ENCODE results near the gene FOXE1.

FOXE1 gene

GRCh38 chr9:97848480-97849237 is 4.4 kb upstream of the FOXE1 start:
- DNase-seq: no peak

- no peak for DNase-seq
These were observed 3.0 kb upstream of the FOXE1 start for GRCh38 chr9:97849980-97850379.

GRCh38 chr9:97850746-97851445 is 2.1 kb upstream of the FOXE1 start:
- no peak for DNase-seq

DNA sequence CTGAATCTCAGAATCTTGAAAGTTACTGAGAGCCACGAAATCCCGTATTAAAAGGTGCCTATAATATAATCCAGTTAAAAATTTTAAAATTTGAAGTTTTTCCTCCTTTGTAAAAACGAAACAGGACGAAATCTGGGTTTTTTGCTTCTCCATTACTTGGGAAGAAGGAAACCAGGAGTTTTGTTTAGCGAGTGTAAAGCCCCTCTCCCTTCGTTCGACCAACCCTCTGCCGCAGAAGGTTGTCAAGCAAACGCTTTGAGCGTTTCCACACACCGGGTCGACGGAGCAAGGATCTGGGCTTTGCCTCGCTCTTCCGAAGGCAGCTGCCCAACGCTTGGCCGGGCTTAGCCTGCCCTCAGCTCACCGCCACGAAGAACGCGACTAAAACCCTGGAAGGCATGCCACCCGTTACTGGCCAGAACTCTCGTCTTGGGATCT is 1.6 kb upstream of the FOXE1 start:
- DNase-seq: peak; percentile 29

- peak; percentile 39 for DNase-seq
These were observed 1.0 kb upstream of the FOXE1 start for GRCh38 chr9:97852001-97852398.

GRCh38 chr9:97852399-97853055 is 499 bp upstream of the FOXE1 start:
- DNase-seq: peak; percentile 43

DNA sequence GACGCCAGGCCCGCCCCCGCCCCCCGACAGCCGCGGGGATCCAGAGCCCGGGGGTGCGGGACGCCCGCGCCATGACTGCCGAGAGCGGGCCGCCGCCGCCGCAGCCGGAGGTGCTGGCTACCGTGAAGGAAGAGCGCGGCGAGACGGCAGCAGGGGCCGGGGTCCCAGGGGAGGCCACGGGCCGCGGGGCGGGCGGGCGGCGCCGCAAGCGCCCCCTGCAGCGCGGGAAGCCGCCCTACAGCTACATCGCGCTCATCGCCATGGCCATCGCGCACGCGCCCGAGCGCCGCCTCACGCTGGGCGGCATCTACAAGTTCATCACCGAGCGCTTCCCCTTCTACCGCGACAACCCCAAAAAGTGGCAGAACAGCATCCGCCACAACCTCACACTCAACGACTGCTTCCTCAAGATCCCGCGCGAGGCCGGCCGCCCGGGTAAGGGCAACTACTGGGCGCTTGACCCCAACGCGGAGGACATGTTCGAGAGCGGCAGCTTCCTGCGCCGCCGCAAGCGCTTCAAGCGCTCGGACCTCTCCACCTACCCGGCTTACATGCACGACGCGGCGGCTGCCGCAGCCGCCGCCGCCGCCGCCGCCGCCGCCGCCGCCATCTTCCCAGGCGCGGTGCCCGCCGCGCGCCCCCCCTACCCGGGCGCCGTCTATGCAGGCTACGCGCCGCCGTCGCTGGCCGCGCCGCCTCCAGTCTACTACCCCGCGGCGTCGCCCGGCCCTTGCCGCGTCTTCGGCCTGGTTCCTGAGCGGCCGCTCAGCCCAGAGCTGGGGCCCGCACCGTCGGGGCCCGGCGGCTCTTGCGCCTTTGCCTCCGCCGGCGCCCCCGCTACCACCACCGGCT is 1.0 kb downstream of the FOXE1 start:
- DNase-seq: peak; percentile 73

DNA sequence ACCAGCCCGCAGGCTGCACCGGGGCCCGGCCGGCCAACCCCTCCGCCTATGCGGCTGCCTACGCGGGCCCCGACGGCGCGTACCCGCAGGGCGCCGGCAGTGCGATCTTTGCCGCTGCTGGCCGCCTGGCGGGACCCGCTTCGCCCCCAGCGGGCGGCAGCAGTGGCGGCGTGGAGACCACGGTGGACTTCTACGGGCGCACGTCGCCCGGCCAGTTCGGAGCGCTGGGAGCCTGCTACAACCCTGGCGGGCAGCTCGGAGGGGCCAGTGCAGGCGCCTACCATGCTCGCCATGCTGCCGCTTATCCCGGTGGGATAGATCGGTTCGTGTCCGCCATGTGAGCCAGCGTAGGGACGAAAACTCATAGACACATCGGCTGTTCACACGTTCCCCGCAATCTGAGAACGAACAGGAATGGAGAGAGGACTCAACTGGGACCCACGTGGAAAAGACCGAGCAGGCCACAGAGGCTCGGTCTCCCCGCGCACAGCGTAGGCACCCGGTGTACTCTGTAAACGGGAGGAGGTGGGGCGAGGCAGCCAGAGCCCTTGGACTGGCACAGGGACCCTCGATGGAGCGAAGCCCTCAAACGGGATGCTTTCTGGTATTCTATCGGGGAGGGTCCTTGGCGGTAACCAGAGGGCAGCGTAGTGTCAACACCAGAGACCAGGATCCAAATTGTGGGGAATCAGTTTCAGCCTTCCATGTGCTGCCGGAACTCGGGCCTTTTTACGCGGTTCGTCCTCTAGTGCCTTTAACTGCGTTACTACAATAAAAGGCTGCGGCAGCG is 1.9 kb downstream of the FOXE1 start:
- no peak for DNase-seq

GRCh38 chr9:97855486-97855875 is 2.5 kb downstream of the FOXE1 start:
- no peak for DNase-seq

- no peak for DNase-seq
These were observed 2.9 kb downstream of the FOXE1 start for GRCh38 chr9:97855899-97856298.

- DNase-seq: no peak
These were observed 4.0 kb downstream of the FOXE1 start for GRCh38 chr9:97856857-97857605.

- peak; percentile 9 for DNase-seq
These were observed 4.8 kb downstream of the FOXE1 start for GRCh38 chr9:97857606-97858392.

- no peak for DNase-seq
These were observed 5.3 kb downstream of the FOXE1 start for GRCh38 chr9:97858393-97858713.

- DNase-seq: no peak
These were observed 5.8 kb downstream of the FOXE1 start for GRCh38 chr9:97858826-97859225.

DNA sequence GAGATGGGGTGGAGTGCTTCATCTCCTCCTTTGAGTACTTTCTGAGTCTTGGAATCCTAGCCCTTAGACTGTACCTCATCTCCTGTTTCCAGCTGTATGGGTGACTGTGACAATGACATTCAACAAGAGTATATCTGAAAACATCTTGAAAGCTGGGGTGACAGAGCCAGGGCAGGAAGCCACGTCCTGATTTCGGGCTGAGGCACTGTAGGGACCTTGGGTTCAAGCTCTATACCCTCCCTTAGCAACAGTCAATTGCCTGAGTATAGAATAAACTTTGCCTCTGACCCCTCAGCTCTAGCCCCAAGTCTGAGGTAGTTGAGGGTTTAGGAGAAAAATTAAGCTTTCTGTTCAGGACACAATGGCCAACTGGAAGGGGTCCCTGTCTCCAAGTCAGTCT is 6.3 kb downstream of the FOXE1 start:
- no peak for DNase-seq

DNA sequence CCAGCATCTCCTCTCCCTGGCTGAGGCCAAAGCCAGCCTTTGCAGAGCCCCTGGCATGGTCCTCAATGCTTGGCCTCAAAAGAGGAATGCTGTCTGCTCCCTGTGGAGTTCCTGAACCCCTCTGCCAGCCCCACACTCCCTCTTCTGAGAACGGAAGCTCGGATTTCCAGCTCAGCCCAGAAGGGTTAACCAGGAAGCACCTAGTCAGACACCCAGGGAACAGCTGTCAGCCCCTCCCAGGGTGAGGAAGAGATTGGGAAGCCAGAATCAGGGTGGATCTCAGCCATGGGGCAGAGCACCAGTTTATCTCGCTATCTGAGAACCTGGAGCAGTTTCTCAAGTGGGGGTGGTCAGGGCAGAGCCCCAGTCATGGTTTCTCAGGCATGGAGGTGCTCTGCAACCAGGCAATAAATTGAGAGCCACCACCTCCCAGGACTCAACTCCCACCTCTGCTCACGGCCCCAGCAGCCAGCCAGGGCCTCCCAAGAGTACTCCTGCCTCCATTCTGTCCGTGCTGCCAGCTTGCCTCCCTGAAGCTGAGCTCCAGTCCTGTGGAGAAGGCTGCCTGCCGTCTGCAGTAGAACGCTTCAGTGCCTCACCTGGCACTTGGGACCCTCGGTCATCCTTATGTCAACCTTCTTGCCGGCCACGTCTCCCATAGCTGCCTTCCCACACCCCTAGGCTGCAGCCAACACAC is 7.6 kb downstream of the FOXE1 start:
- no peak for DNase-seq

DNA sequence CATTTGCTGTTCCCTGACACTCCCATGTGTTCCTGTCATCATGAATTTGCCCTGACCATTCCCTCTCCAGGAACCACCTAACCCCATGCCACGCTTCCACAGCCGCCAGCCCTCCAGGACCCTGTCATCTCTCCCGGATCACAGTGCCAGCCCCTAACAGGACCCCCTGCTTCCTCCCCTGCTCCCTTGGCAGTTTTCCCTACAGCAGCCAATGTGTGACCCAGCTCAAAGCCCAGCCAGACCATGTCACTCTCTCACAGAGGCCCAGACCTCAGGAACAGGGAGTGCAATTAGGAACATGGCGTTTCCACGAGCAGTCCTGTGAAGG is 8.1 kb downstream of the FOXE1 start:
- no peak for DNase-seq

GRCh38 chr9:97863314-97863713 is 10.3 kb downstream of the FOXE1 start:
- no peak for DNase-seq

DNA sequence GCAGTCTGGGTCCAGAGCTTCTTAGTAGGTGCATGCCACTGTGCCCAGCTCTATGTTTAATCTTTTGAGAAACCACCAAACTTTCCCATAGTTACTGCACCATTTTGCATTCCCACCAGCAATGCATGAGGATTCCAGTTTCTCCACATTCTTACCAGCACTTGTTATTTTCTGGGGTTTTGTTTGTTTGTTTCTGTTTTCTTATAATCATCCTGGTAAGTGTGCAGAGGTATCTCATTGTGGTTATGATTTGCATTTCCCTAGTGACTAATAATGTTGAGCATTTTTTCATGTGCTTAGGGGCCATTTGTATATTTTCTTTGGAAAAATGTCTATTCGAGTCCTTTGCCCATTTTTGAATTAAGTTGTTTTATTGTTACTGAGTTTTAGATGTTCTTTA is 11.4 kb downstream of the FOXE1 start:
- no peak for DNase-seq

DNA sequence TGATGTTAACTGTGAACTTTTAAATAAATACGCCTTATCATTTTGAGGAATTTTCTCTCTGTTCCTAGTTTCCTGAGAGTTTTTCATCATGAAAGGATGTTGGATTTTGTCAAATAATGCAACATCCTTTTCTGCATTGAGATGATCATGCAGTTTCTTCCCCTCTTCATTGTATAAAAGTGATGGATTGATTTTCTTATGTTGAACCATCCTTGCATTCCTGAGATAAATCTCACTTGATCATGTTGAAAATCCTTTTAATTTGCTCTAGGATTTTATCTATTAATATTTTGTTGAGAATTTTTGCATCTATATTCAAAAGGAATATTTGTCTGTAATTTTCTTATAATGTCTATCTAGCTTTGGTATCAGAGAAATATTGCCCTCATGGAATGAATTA is 13.3 kb downstream of the FOXE1 start:
- DNase-seq: no peak

Measured in DMS53 (cell line).